ENCODE results near the gene PITRM1.

The PITRM1 gene

DNA sequence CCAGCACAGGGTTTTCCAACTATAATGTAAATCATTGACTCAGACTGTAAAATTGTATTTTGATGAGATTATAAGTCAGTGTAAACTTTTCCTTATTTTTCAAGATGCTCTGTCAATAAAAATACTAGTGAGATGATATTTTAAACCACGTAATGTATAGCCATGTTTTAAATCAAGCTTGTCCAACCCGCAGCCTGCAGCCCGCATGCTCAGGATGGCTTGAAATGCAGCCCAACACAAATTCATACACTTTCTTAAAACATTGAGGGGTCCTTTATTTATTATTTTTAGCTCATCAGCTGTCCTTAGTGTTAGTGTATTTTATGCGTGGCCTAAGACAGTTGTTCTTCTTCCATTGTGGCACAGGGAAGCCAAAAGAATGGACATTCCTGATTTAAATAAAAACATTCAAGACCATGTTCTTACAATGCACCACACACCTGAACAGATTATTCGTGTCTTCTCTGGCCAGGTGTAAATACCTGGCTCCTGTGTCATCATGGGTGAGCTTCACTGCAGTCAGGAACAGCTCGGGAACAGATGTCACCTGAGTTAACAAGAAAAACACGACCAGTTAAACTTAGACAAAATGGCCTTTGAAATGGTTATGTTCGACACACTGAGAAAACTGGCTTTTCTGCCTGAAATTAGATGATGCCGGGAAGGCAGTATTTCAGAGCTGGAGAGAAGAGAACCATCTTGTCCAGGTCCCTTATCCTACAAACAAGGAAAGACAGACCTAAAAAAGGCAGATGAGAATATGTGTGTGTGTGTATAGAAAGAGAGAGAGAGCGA, 5.9 kb downstream of the PITRM1 start:
- no peak for DNase-seq

DNA sequence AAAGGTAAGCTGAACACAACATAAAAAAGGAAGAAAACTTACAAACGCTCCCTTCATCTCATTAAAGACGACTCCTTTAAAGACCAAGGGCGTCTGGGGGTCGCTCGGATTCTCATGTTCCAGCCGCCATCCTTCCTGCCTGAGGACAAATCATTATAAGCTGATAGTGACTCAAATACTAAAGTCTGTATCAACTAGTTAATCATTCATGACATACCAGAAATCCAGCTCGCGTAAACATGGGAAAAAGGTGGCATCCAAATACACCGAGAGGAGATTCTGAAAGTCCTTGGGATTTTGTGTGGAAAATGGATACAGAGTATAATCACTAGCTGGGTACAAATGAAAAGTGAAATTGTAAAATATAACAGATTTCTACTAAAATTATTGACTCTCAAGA, 7.4 kb downstream of the PITRM1 start:
- no peak for DNase-seq

DNA sequence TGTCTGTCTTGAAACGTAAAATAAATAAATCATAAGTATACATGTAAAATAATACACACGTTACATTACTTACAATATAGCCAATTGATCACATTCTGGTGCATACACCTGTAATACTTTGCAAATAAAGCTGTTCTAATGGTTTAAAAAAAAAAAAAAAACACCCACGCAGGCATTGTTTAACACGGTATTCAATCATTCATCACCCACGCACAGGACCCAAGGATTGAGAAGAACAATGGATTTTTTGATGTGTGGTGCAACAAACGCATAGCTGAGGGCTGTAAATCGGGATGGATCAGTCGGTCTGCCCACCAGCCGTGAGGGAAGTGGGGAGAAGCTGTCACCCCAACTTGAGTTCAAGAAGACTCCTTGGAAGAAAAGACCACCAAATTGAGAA, 8.7 kb downstream of the PITRM1 start:
- DNase-seq = no peak

DNA sequence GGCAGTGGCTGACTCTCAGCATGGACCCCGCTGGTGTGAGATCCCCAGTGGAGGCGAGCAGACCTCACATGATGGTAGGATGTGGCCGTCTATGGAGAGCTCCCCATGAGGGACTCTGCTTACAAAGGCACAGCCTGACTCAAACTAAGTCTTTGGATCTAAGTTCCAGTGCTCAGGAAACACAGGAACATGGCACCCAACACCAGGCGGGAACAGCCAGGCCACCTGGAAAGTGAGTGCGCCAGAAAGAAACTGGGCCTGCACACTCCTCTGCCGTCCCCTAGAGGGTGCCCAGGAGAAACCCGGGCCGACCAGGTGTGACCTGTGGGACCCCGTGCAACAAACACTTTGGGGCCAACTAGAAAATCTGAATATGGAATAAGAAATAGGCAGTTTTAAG, 10.0 kb downstream of the PITRM1 start:
- no peak for DNase-seq

DNA sequence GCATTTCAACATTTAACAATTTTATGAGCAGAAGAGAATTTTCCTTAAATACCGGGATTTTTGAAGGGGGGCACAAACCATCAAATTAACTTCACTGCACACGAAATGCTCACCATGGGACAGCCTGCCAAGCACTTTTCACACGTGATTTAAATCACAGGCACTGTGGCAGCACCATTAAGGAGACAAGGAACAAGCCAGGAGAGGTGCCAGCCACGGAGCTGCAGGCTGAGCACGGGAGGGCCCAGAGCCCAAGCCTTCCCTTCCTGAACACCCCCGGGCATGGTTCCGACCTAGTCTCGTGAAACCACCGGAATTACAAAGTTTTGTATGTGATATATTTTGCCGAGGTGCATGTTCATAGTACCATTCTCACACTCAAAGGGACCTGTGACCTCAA, 13.4 kb downstream of the PITRM1 start:
- no peak for DNase-seq

DNA sequence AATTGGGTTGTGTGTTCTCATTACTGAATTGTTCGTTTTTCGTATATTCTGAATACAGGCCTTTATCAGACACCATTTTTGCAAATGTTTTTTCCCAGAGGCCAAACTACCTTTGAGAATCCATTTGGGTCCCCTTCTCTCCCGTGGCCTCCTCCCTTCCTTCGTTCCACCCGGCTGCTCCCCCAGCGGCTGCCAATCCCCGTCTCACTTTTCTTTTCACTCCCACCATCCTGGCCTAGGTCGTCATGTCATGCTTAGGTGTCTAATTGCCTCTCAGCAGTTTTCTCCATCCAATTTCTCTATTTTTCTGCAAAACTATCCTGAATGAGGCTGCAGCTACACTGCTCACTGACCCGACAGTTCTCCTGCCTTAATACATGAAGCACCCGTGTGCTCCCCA, 17.9 kb downstream of the PITRM1 start:
- no peak for DNase-seq

DNA sequence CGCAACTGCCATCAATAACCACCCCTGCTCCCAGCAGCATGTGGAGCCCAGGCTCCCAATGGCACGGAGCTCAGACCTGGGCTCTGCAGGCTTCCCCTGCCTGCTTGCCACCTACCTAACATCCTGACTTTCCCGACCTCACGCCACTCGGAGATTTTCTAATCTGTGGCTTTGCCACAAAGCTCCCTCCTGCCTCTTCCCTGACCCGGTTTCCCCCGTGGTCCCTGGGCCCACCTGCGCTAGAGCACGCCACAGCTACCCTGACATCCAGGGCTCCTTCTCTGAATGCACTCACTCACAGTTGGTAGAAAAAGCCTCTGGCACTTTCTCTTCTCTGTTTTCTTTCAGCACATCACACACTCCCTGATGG, 20.0 kb downstream of the PITRM1 start:
- DNase-seq = no peak

DNA sequence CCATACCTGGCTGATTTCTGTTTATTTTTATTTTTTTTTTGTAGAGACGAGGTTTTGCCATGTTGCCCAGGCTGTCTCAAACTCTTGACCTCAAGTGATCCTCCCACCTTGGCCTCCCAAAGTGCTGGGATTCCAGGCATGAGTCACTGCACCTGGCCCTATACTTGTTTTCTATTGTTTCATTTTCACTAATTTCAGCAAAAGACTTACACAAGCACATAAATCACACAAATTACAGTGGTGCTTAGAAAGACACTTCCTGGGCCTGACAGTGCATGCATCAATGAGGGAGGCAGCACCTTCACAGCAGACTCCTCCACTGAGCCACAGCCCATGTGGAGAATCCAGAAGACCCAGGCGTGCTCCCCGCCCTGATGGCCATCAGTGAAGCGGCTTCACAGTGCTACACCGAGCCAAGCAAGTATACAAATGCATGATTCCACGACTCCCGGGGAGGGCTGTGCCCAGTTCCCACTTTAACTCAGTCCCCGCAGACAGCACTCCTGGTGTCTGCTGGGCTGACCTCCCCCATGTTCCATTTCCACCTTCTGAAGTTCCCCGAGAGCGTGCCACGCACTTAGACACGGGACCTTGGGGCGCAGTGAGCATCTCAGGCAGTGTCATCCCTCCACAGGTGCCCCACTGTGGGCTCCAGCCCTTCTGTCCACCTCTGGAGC, 20.6 kb downstream of the PITRM1 start:
- DNase-seq = no peak

DNA sequence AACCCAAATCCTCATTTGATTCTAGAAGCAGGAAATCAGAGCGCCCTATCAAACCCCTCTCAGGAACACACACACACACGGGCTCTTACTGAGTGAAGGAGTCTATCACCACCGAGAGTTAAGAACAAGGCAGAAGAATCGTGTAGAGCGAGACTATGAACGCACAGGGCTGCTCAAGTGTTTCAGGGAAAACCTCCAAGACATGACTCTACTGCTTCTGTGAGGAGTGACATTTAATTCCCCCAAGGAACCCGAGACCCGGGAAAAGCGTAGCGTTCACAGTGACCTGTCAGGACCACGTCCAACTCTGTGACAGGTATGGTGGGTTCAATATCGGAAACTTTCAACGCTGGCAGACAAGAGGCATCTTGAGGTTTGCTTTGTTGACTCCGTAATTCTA, 21.6 kb downstream of the PITRM1 start:
- DNase-seq = no peak

DNA sequence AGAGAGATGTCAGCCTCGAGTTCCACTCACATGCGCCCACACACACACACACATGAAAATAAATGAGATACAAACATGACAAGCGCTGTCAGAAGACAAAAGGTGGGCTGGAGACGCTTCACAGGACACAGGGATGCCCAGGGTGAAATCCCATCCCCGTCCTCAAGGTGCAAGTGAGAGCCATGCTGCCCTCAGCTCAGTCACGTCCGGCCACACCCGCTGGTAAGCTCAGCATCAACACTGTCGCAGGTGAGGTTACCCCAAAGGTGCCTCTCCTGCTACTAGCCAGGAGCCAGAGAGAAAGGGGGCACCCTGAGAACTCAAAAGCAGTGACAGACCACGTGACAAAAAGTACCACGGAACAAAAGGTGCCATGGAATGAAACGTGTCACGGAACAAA, 22.2 kb downstream of the PITRM1 start:
- no peak for DNase-seq

DNA sequence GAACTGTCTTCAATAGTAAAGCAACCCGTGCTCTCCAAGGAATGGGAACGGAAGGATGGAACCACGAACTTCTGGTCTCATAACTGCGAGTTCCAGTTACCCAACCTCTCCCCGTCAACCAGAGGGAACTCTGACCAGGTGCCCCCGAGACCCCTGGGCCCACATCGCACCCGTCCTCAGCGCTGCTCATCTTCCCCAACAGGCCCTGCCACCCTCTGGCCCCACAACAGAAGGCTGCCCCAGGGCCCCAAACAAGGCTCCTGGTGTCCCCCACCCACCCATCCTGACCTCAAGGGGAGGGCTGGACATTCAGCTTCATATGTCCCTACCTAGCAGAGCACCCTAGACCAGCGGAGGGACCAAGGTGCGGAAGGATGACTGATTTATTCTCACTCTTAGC, 22.7 kb downstream of the PITRM1 start:
- no peak for DNase-seq

DNA sequence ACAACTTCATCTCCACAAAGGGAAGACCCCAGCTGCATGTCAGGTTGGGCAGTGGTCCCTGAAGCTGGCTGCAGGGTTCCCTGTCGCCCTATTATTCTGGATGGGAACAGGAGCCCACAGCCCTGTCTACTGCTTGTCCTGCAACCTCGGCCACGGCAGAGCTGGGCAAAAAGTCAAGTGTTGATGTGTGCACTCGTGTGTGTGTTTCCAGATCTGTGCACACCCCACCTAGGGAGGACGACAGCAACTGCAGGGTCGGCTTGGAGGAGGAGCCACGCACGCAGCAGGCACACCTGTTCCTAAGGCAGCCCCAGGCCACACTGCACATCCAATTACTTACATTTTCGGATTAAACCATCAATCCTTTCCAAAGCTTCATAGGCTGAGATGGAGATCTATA, 23.6 kb downstream of the PITRM1 start:
- DNase-seq = no peak

DNA sequence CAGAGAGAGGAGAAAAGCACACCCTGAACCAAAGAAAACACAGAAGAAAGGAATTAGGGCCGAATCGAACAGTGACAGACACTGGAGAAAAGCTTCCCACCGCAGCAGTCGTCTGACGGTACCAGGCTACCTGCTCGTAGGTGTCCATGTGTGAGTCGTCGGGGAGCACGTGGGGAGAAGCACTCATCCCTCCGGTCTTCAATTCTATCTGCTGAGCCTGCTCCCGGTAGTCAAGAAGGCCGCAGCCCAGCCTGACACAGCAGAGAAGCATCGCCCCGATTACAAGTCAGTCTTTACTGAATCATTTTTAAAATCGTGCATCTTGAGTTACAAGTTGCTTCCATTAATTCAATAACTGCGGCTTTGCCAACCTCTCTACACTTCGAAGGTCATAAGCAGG, 24.5 kb downstream of the PITRM1 start:
- no peak for DNase-seq

DNA sequence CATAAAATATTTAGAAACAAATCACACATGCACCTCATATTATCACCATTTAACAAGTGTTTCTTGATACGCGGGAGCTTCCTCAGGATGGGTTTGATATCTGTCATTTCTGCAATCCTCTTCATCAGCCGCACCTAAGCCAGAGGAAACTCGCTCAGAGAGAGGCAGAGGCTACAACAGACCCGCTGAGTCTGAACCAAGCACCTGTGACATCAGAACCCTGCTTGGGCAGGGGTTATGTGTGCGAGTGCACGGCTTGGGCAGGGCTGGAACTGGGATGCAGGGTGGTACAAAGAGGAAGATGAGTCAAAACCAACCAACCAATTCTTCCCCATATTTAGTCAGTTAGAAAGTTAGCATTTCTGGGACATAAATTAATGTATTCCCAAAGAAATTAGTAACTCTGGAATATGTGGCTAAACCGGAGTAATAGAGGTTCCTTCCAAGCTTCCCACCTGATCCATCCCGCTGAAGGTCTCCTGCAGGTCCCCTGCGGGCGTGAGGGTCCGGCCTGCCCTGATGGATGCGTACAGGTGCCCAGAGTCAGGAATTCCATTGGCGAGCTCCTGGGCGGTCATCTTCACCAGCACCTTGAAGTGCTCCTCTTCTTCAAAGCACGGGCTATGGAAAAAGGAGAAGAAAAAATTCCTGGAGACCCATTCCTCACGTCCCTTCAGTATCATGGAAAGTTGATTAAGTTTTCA, 25.3 kb downstream of the PITRM1 start:
- no peak for DNase-seq

DNA sequence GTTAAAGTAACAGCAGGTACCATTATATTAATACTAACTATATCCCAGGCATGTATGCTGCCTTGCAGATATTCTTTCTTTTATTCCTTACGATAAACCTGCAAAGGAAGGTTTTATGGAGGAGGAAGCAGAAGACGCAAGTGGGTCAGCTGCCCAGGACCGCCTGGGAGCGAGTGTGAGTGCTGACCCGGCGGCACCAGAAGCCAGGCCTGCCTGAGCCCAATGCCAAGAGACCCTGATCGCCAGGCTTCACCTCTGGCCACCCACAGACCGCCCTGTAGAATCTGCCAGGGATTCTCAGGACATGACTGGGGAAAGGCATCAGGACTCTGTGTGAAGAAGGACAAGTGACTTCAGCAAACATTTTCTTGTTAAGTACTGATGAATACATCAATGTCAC, 26.3 kb downstream of the PITRM1 start:
- no peak for DNase-seq

DNA sequence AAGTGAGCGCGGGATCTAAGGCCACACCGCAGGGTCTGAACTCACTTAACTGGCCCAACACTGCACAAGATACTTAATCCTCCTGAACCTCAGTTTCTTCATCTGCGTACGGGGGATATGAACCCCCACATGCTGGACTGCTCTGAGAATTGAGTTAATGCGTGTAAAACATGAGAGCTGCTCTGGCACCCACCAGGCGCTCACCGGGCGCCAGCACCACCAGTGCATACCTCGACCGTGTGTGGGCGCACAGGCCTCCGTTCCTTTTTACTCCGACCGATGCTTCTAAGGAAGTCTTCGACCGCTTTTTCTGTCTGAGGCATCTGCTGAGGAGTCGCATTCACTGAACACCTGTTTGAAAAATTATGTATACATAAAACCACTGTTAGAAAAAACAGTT, 27.2 kb downstream of the PITRM1 start:
- DNase-seq = no peak

DNA sequence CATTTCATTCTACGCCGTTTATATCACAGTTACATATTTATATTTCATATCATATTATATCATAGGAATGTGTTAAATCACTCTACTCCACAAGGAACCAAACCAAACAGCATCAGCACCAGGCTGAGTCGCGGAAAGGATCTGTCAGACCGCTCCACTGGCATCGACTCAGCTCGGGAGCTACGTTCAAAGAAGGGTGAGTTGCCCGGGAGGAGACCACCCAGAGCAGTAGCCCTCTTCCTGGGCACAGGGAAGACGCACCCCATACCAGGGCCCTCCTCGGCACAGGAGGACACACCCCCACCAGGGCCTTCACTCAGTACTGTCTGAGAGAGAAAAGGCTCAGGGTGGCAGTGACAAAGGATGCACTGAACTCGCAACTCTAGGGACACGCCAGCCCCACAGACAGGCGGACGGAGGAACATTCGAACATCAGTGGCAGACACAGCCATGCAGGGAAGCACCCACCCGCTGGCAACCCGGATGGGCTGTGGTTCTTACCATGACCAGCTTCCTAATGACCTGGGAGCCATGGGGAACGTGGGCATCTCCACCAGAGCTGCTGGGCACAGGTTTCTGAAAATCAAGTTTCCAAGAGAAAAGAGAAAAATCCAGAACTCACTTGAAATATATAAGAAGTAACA, 28.7 kb downstream of the PITRM1 start:
- no peak for DNase-seq

DNA sequence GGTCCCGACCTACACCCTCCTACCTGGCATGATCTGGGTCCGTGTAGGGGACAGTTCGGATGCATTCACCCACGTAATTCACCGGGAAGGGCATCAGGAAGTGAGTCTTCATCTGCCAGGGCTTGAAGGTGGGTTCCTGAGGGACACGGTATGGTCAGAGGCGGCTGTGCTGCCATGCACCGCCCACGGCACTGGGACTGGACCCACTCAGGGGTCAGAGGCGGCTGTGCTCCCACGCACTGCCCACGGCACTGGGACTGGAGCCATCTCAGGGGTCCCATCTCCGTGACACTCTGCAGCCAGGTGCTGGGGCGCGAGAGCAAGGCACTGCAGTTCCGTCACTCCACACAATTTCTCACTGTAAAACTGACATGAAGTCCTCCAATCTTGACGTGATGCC, 29.2 kb downstream of the PITRM1 start:
- DNase-seq = no peak

DNA sequence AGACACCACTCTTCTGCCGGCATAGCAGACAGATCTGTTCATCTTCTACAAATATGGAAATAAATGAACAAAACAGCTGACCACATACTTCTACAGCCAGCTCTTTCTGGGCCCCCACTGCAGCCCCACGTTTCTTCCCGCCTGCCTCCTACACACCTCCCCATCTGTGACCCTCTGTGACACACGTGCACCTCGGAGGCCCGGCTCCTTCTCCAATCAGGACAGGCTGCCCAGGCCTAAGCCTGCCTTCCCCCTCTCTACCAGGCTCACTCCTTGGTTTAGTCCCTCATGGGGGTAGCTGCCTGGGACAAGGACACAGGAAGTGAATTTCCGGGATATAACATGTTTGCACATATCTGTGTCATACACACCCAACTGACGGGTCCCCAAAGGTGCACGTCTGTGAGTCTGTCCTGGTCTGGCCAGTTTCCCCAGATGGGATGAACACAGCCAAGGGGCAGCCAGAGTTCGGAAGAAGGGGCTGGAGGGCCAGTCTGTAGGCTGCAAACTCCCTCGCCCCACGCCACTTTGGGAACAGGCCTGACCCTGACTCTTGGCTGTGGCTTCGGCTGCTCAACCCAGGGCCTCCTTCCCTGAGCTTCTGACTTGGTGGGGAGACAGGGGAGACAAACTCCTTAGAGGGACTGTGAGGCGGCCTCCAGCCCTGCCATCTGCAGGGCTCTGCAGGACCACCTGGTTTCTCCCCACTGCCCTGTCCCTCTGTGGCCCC, 30.3 kb downstream of the PITRM1 start:
- DNase-seq = no peak

DNA sequence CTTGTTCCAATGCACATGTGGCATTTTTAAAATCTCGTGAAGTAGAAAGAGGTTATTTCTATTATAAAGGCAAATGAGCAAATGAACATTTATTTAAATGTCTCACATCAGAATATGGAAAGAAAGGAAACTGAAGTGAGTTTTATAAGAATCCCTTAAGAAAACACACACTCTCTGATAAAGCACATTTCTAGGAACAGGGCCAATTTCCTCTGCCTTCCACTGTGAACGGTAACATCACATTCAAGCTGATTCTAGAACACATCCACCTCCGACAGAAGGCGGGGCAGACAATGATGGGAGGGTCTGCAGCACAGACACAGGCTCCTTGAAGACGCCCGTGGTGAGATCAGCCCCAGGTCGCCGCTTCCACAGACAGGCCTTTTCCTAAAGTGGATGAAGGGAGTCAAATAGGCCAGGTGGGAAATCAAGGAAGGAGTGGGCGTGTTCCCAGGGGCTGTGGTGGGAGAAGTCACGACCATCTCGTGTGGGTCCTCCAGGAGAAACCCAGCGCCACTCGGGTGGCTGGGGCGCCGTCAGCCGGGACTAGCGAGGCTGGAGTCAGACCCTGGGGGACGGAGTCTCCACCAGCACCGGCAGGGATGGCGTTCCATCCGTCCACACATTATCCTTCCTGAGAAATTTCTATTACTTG, 31.1 kb downstream of the PITRM1 start:
- DNase-seq = no peak

DNA sequence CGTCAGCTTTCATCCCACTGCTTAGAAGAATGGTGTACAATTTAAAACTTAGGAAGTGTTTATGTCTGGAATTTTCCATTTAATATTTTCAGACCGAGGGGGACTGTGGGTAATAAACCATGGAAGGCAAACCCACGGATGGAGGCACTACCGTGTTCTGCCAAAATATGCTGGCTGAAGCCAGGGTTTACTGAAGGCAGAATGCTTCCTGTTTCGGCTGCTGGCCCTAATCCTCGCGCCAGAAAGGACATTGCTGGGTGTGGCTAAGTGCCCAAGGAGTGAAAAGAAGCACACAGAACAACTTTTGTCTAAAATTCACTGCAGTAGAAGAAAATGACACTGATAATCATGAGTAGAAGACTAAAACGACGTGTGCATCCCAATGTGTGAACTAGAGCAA, 32.3 kb downstream of the PITRM1 start:
- DNase-seq = no peak

DNA sequence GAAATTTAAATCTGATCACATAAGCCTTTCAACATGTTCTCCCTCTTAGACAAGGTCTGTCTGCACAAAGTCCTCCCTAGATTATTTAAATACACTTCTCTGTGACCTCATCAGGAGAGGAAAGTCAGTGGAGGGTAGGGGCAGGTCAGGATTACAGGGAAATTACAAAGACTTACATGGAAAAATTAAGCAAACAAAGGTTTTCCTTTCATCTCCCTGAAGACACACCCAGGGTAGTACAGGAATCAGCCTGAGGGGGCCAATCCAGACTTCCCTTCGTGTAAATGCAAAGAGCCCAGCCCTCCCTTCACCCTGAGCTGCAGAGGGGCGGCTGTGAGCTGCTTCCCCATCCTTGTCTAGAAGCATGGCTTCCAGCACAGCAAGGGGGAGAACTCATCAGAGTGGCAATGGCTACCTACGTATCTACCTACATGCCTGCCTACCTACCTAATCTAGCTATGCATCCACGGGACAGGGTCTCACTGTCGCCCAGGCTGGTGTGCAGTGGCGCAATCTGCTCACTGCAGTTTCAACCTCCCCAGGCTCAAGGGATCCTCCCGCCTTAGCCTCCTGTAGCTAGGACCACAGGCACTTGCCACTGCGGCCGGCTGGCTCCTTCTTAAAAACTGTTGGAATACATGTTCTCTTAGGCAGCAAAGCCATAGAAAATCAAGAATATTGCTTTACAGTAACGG, 33.2 kb downstream of the PITRM1 start:
- DNase-seq = no peak

All from activated CD4-positive, alpha-beta T cell treated with anti-CD3 and anti-CD28 coated beads, Interleukin-2, amount 50 U/mL, for 1 hour (primary cell).